GM12891 (cell line): ENCODE measurements around the gene SLCO2B1. TPM values are rescaled to one million over a fixed set of nuclear protein-coding genes. Genes with fewer than 3 reads are reported as not detected.
"Not testable (repeated sequence)": the region's sequence is repeated elsewhere in the genome, so short reads cannot be mapped to it uniquely, and the experiment has no call there.

ENCODE experiments used
- DNase-seq: peaks from one replicate; pipeline ENCODE4 v3.0.0; 2011; ENCODE audit warnings: low spot score; ENCODE audit not compliant: insufficient read length
- FAIRE-seq: peaks from 2 replicates; lab custom pipeline; 2011; peaks lifted over from hg19 to GRCh38; lab: Jason Lieb, UNC
- PAX5 ChIP-seq: IDR thresholded peaks from 2 replicates; pipeline ENCODE4 v1.6.1; 2011; ENCODE audit warnings: low read length, moderate library complexity, mild to moderate bottlenecking; ENCODE audit not compliant: insufficient read depth, severe bottlenecking
- POLR2A ChIP-seq: IDR thresholded peaks from 2 replicates; pipeline ENCODE4 v1.6.1; 2011; ENCODE audit warnings: low read depth, low read length, control low read depth
- POLR2AphosphoS5 ChIP-seq: IDR thresholded peaks from 2 replicates; pipeline ENCODE4 v1.6.1; 2011; ENCODE audit warnings: low read depth, low read length, control low read depth
- POU2F2 ChIP-seq: IDR thresholded peaks from 2 replicates; pipeline ENCODE4 v1.6.1; 2011; ENCODE audit warnings: low read depth, mild to moderate bottlenecking, control low read depth, low read length, moderate library complexity
- SPI1 ChIP-seq: IDR thresholded peaks from 2 replicates; pipeline ENCODE4 v1.6.1; 2011; ENCODE audit warnings: low read depth, low read length, control low read depth
- TAF1 ChIP-seq: IDR thresholded peaks from 2 replicates; pipeline ENCODE4 v1.6.1; 2011; ENCODE audit warnings: low read depth, low read length, control low read depth
- polyA plus RNA-seq: library from polyadenylated mRNA; unstranded; fragments of >200 nt; gene quantifications from one replicate; pipeline ENCODE4 v1.2.1, GENCODE V29; 2012; ENCODE audit warnings: low read depth, missing spikeins, inconsistent platforms; ENCODE audit not compliant: missing spikeins

Gene SLCO2B1
- 0.10 TPM for polyA plus RNA-seq

GRCh38 chr11:75150879-75151278 is at the start of gene SLCO2B1:
TSS of gene SLCO2B1 (plus strand) at chr11:75151107. CDS start at chr11:75151382, 275 bp downstream.
- no peak for DNase-seq
- FAIRE-seq, result no peak
- TF ChIP-seq POLR2A (no peak), PAX5 (no peak), POLR2AphosphoS5 (no peak), POU2F2 (no peak), SPI1 (no peak), TAF1 (no peak)

DNA sequence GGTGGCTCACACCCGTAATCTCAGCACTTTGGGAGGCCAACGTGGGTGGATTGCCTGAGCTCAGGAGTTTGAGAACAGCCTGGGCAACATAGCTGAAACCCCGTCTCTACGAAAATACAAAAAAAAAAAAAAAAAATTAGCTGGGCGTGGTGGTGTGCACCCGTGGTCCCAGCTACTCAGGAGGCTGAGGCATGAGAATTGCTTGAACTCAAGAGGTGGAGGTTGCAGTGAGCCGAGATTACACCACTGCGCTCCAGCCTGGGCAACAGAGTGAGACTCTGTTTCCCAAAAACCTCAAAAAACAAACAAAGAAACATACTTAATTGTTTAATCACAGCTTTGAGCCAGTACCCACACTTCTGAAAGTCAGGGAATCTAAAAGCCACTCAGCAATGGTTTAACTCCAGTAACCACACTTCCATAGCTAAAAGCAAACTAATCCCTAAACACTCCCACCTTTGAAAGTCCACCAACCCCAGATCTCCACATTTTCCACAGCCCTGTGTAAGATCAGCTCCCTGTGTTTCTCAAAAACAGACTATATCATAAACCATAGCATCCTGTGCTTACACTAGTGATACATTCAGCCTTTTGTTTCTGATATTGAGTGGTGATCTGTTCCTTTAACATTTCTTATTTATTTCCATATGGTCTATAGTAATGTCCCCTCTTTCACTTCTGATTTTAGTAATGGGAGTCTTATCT is 49.3 kb upstream of the SLCO2B1 start:
- FAIRE-seq (no peak), DNase-seq (no peak)
- TF ChIP-seq POU2F2, result no peak
- TF ChIP-seq TAF1, result no peak
- no peak for TF ChIP-seq POLR2A
- TF ChIP-seq SPI1, result no peak
- TF ChIP-seq POLR2AphosphoS5, result no peak
- TF ChIP-seq PAX5, result no peak

DNA sequence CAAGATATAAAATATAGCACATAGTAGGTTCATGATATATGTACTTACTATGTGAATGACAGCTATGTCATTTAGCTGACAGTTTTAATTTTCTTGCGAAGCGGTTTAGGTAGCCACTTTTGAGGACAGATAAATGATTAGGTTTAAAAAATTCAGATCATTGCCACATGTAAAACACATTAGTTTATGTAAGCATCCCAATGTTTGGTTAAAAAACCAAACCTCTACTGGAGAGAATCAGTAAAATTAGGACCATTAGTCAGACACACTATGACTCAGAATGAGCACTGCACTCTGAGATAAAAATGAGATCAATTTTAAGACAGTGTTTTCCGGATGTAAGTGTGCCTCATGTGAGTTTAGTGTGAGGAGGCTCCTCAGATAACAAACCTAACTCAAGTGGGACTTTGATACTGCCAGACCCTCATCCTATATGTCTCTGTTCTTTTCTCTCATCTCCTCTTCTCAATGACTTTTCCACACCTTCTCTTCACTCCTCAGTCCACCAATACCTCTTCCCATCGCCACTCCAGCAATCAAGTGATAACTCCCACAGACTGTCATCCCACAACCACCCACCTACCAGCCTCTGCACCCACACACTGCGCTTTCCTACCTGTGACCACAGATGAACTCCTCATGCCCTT is 47.4 kb upstream of the SLCO2B1 start:
- no peak for DNase-seq
- no peak for TF ChIP-seq SPI1
- TF ChIP-seq TAF1, result no peak
- no peak for TF ChIP-seq PAX5
- no peak for TF ChIP-seq POU2F2
- no peak for TF ChIP-seq POLR2AphosphoS5
- TF ChIP-seq POLR2A, result no peak
- FAIRE-seq, result no peak

GRCh38 chr11:75105462-75105925 is 45.4 kb upstream of the SLCO2B1 start:
- no peak for DNase-seq
- no peak for TF ChIP-seq PAX5
- no peak for FAIRE-seq

DNA sequence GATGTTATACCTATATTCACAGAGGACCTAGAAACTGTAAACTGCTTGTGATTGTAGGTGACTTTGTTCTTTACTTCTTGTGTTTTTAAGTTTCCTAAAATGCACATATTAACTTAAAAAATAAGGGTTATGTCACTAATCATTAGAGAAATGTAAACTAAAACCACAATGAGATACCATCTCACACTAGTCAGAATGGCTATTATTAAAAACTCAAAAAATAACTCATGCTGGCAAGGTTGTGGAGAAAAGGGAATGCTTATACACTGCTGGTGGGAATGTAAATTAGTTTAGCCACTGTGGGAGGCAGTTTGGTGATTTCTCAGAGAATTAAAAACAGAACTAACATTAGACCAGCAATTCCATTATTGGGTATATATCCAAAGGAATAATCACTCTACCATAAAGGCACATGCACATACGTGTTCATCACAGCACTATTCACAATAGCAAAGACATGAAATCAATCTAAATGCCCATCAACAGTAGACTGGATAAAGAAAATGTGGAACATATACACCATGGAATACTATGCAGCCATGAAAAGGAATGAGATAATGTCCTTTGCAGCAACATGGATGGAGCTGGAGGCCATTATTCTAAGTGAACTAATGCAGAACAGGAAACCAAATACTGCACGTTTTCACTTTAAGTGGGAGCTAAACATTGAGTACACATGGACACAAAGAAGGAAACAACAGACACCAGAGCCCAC is 44.8 kb upstream of the SLCO2B1 start:
- FAIRE-seq, result not testable (repeated sequence)

GRCh38 chr11:75107187-75107586 is 43.7 kb upstream of the SLCO2B1 start:
- DNase-seq (no peak), FAIRE-seq (no peak)
- TF ChIP-seq TAF1, result no peak
- no peak for TF ChIP-seq POU2F2
- TF ChIP-seq POLR2A, result no peak
- no peak for TF ChIP-seq PAX5
- no peak for TF ChIP-seq SPI1
- no peak for TF ChIP-seq POLR2AphosphoS5

More for the DNA sequence above, 44.8 kb upstream of the SLCO2B1 start:
- not testable (repeated sequence) for DNase-seq

DNA sequence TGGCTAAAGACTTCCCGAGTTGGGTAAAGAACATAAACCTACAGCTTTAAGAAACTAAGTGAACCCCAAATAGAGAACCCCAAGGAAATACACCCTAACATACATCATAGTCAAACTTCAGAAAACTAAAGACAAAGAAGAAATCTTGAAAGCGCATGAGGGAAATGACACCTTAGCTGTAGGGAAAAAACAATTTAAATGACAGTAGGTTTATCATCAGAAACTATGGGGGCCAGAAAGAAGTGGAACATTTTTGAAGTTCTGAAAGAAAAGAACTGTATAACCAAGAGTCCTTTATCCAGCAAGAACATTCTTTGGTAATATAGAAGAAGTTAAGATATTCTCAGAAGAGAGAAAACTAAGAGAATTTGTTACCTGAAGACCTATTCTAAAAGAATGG is 38.7 kb upstream of the SLCO2B1 start:
- no peak for DNase-seq
- FAIRE-seq, result no peak
- TF ChIP-seq POLR2AphosphoS5, result no peak

- TF ChIP-seq POLR2AphosphoS5 (no peak), POLR2A (no peak), TAF1 (no peak), POU2F2 (no peak), PAX5 (no peak), SPI1 (no peak)
These were observed 37.9 kb upstream of the SLCO2B1 start for GRCh38 chr11:75113030-75113429.

DNA sequence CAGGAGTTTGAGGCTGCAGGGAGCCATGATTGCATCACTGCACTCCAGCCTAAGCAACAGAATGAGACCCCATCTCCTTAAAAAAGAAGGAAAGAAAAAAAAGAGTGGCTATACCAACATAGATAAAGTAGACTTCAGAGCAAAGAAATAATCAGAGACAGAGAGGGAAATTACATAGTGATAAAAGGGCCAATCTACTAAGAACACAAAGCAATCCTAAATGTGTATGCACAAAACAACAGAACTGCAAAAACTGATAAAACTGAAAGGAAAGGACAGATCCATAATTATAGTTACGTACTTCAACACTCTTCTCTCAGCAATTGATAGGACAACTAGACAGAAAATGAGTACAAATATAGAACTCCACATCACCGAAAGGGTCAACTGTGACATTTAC is 36.4 kb upstream of the SLCO2B1 start:
- no peak for FAIRE-seq
- DNase-seq, result no peak
- TF ChIP-seq PAX5 (no peak), POU2F2 (no peak), TAF1 (no peak), POLR2A (no peak), POLR2AphosphoS5 (no peak), SPI1 (no peak)

More at GRCh38 chr11:75113030-75113429, 37.9 kb upstream of the SLCO2B1 start:
- FAIRE-seq (no peak), DNase-seq (no peak)

DNA sequence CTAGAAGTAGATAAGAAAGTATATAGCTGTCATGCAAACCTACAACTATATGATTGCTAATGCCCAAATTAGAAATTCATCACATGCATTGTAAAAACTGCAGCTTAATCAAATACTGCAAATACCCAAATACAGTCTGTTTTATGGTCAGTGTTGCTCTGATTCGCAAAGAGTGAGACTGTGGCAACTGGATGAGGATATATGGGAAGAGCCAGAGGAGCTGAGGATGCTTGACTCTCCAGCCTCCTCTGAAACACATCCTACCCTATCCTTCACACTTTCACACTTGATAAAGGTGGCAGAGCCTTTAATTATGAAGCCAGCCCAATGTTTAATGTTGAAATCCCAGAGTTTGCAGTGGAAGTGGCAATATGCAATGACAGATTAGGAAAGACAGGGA is 32.3 kb upstream of the SLCO2B1 start:
- TF ChIP-seq PAX5, result no peak
- TF ChIP-seq POLR2AphosphoS5, result no peak
- no peak for TF ChIP-seq SPI1
- no peak for TF ChIP-seq POLR2A
- TF ChIP-seq TAF1, result no peak
- TF ChIP-seq POU2F2, result no peak
- FAIRE-seq, result no peak
- no peak for DNase-seq
